ENCODE data around the gene SLC25A29.

Gene SLC25A29

DNA sequence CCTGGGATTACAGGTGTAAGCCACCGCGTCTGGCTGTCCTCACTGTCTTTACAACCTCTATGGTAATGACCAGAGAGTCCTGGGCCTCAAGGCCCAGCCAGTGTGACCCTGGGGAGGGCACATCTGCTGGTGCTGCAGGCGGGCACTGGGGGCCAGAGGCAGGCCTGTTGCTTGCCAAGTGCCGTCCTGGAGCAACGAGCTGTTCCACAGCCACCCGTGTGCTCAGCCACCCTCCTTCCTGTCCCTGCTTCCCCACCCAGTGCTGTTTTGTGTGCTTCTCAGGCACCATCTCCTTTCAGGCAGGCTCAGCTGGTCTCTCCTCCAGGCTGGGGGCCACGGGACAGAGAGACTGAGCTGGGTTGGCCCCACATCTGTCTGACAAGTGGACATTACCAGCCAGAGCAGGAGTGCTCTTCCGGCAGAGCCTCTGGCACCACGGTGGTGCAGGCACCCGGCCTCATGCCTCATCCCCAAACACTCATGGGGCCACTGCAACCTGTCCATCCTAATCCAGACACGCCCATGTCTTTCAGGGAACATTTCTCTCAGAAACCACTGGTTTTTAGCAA is 25.9 kb upstream of the SLC25A29 start:
- no peak for DNase-seq (ENCODE audit: low spot score)

DNA sequence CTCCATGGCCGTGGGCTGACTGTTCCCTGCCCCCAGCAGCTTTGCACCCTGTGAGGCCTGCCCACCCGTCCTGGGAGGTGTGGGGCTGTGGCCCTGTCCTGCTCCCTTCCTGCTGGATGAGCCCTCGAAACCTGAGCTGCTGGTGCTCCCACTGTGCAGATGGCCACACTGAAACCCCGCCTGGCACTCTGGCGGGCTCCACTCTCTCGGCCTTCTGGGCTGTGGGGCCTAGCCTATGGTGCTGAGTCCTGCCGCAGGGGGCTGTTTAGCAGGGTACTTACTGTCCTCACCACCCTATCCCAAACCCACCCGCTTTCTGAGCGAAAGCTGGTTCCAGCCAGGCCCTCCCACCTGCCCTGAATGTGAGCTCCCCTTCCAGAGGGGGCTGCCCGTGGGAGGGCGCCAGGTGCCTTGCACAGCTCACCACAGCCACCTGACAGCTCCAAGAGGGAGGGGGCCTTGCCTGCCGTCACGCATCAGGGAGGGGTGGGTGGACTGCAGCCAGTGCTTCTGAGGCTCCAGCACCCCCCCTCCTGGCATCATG is 24.2 kb upstream of the SLC25A29 start:
- no peak for DNase-seq (ENCODE audit: low spot score)

DNA sequence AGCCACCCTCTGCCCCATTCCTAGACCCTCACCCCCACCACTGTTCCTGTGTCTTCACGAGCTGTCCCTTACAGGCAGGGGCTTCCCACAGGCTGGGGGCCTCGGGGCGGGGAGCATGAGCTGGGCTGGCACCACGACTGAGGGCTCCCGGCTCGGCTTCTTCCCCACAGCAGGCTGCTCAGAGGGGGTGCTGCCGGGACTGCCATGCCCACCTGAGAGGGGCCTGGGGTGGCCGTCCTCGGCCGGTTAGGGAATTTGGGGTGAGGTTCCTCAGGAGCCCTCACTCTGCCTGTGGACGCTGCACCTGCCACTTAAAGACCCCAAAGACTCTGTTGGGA is 23.7 kb upstream of the SLC25A29 start:
- no peak for DNase-seq (ENCODE audit: low spot score)

DNA sequence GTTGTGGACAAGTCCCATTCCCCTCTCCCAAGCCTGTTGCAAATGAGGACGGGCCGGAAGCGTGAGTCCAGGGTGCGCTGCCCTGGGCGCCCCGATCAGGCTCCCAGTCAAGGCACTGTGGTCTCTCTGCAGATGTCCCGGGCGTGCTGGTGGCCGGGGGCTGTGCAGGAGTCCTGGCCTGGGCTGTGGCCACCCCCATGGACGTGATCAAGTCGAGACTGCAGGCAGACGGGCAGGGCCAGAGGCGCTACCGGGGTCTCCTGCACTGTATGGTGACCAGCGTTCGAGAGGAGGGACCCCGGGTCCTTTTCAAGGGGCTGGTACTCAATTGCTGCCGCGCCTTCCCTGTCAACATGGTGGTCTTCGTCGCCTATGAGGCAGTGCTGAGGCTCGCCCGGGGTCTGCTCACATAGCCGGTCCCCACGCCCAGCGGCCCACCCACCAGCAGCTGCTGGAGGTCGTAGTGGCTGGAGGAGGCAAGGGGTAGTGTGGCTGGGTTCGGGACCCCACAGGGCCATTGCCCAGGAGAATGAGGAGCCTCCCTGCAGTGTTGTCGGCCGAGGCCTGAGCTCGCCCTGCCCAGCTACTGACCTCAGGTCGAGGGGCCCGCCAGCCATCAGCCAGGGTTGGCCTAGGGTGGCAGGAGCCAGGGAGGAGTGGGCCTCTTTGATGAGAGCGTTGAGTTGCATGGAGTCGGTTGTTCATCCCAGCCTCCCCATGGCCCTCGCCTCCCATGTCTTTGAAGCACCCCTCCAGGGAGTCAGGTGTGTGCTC is 23.2 kb upstream of the SLC25A29 start:
- no peak for DNase-seq (ENCODE audit: low spot score)

DNA sequence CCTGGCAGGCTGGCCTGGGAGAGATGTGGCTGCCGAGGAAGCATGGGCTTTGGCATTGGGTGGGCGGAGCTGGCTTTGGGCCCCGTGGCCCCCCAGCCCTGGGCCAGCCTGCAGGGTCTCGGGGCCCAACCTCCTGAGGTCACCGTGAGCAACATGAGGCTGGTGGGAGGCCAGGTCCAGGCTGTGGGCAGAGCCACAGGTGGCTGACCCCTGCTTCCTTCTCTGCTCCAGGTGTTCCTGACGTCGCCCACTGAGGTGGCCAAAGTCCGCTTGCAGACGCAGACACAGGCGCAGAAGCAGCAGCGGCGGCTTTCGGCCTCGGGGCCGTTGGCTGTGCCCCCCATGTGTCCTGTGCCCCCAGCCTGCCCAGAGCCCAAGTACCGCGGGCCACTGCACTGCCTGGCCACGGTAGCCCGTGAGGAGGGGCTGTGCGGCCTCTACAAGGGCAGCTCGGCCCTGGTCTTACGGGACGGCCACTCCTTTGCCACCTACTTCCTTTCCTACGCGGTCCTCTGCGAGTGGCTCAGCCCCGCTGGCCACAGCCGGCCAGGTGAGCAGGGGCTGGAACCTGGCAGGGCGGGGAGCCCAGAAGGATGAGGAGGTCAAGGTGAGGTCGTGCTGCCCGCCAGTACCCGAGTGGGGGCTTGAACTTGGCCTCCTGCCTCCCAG is 22.4 kb upstream of the SLC25A29 start:
- DNase-seq (ENCODE audit: low spot score): no peak

DNA sequence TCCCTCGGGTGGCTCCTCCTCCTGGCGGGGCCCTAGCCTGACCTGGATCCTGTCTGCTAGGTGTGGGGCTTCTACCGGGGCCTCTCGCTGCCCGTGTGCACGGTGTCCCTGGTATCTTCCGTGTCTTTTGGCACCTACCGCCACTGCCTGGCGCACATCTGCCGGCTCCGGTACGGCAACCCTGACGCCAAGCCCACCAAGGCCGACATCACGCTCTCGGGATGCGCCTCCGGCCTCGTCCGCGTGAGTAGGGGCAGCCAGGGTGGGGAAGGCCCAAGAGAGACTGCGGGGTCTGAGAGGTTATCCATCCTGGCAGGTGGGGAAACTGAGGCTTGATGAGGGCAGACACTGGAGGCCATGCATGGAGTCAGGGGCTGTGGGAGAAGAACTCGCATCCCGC is 20.9 kb upstream of the SLC25A29 start:
- DNase-seq (ENCODE audit: low spot score): no peak

DNA sequence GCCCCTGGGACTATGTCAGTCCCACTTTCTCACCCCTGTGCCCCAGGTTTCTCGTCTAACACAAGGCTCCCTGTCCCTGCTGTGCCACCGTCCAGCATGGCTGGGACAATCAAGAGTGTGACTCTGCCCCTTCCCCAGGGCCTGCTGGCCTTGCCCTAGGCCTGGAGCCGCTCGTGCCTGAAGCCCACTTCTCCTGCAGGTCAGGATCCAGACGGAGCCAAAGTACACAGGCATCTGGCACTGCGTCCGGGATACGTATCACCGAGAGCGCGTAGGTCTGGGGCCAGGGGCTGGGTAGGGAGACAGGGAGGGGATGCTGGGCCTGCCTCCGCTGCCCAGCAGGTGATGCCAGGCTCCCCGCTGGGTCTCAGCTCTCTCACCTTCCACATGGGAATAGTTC is 19.7 kb upstream of the SLC25A29 start:
- DNase-seq (ENCODE audit: low spot score): no peak

DNA sequence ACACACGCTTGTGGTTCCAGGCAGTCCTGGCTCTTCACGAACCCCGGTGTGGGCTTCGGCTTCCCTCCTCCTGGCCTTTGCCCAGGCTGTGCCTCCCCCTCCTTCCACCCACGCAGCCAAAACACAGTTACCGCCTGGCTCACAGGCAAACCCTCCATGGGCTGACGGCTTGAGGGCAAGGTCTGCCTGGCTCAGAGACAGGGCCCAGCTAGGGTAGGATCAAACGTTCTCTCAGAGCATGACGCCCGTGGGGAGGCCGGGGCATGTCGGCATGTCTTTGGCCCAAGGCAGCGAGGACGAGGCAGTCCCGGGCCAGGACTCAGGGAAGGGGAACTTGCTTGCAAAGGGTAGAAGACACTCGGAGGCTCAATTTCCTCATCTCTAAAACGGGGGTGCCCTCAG is 19.0 kb upstream of the SLC25A29 start:
- DNase-seq (ENCODE audit: low spot score): no peak

DNA sequence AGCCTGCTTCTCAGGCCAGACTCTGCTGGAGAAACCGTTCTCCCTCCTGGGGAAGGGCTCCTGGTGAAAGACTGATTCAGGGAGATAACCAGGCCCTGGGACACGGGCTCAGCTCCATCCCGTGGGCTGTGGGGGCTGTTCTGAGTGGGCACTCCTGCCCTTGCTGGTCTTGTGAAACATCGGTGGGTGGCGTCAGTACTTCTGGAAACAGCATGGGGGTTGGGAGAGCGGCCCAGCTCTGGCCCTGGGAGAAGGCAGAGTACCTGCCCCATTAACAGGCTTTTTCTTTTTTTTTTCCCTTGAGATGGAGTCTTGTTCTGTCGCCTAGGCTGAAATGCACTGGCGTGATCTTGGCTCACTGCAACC is 17.7 kb upstream of the SLC25A29 start:
- DNase-seq (ENCODE audit: low spot score): no peak

DNA sequence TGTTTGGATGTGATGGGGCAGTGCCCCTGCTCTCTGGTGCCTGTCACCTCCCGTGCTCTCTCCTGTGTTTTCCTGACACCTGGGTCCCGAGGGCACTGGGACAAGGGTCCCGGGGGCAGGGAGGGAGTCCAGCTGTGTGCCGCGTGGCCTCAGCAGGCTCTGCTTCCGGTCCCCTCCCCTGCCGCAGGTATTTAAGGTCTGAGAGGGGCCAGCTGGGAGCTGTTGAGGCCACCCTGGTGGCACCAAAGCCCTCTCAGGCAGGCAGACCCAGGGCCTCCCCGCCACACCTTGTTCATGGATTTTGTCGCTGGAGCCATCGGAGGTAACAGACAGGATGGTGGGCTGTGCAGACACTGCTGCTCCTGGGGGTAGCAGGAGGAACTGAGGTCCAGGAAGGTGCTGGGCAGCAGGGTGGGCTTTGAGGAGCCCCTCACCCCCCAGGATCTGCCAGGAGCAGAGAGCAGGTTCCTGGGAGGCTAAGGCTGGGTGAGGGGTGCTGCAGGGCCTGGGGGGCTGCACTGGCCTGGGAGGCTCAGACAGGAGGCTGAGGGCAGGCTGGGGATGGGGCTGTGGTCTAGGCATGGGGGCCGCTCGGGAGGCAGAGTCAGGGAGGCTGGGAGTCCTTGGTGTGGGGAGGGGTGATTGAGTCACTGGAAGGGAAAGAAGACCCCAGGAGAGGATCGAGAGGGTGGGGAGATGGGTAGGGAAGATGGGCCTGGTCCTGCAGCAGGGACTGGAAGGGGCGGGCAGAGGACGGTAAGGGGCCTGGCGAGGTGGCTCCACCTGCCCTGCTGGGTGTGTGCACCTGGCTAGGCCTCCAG is 17.1 kb upstream of the SLC25A29 start, which contains the start of gene SLC25A47:
TSS of gene SLC25A47 (plus strand) at position 219 of the 821 bp plus-strand sequence. CDS start at position 295, 76 bp downstream.
- no peak for DNase-seq (ENCODE audit: low spot score)

DNA sequence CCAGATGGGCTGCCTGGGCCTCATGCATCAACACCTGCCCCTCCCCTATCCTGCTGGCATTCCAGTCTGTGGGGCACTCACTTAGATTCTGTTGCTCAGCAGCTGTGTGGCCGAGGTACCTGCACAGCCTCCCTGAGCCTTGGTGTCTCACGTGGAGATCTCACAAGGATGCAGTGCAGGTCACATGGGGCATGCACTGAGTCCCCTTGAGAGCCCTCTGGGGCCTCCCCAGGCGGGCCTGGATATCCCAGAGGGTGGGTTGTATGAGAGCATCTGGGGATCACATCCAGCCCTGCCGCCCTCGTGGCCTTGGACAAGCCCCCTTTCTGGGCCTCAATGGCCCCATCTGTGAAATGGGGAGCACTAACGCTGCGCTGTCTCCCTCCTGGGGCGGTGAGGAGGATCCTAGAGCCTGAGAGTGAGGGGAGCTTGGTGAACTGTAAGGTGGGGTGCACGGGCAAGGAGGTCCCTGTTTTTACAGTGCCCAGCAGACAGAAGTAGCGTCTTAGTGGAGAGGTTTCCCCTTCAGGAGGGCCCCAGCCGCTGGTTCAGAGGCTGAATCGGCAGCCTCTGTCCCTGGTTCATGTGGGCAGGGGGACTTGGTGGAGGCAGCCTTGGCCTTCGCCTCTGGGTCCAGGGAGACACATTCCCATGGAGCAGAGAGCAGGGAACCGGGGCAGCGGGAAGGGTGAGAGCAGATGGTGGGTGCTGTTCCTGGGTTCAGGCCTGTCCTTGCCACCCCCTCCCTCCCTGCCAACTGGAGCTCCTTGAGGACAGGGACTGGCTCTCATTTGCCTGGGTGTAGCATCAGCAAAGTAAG is 16.1 kb upstream of the SLC25A29 start:
- no peak for DNase-seq (ENCODE audit: low spot score)

DNA sequence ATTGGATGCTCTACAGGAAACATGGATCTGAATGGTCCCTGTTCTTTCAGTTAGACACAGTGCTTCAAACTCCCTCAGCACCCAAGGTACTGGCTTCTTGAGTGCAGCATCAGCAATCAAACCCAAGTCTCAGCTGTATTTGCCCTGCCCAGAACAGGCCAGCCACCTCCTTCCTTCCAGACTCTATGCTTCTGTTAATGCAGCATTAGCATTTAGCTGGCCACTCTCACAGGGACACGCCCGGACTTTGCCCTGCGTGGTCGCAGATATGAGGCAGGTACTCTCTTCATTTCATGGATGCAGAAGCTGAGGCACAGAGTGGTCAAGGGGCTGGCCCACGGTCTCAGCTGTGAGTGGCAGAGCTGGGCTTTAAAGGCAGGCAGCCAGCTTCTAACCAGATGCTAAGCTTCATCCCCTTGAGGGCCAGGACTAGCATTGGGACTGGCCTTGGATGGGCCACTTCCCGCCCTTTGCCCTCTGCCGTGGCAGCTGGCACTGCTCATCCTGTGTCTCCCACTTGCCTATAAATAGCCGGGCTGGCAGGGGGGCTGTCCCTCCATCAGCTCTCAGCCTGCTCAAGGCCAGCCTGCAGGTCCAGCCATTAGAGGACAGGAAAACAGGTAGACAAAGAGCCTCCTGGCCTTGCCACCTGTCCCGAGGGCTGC is 15.4 kb upstream of the SLC25A29 start:
- no peak for DNase-seq (ENCODE audit: low spot score)

DNA sequence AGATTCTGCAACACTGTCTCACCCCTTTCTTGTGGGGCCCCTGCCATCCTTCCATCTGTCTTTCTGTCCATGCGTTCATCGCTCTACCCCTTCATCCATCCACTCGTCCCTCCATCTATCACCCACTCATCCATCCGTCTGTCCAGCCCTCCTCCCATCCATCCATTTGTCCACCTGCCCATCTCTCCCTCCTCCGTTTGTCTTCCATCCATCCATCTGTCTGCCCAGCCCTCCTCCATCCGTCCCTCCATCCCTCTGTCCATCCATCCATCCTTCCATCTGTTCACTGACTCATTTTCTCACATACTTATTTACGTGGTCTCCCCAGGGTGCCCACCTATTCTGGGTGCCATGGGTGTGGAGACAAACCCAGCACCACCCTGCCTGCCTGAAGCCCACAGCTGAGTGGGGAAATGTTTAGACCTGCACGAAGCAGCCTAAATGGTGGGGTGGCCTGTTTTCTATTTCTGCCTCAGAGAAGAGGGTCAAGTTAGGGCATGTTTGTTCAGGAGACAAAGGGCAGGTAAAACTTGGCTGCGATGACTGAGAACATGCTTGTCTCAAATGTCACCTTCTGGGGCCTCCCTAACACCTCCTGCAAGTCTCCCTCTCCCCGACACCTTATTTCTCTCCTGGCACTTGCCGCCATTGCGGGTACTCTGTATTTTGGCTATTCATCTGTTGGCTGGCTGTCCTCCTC is 14.1 kb upstream of the SLC25A29 start:
- DNase-seq (ENCODE audit: low spot score): no peak

DNA sequence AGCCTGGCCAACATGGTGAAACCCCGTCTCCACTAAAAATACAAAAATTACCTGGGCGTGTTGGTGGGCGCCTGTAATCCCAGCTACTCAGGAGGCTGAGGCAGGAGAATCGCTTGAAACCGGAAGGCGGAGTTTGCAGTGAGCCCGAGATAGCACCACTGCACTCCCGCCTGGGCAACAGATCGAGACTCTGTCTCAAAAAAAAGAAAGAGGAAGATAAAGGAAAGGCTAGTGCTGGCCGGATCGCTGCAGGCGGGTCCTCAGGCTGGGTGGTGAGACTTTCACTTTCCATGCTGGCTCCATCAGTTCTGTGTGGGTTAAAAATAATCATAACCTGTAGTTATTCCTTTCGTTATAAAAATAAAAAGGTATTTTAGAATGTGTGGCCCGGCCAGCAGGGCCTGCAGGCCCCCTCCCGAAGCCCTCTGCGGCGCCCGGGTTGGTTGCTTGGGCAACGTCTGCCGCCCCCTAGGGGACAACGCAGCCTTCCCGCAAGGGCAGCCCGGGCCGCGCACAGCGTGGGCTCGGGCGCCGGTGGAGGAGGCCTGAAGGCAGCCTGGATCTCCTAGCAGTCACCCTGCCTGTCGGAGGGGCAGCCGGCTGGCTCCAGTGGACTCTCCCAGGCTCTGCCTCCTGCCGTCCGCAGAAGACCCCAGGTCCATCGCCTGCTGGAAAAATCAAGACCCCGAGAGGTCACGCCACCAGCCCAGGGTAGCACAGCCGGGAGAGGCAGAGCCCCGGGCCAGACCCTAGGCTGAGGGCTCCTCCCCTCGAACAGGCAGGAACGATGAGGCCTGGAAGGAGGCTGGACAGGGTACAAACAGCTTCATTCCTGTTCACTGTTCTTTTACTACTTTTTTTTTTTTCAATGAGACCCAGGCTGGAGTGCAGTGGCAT is 11.9 kb upstream of the SLC25A29 start:
- DNase-seq (ENCODE audit: low spot score): peak; percentile 54

DNA sequence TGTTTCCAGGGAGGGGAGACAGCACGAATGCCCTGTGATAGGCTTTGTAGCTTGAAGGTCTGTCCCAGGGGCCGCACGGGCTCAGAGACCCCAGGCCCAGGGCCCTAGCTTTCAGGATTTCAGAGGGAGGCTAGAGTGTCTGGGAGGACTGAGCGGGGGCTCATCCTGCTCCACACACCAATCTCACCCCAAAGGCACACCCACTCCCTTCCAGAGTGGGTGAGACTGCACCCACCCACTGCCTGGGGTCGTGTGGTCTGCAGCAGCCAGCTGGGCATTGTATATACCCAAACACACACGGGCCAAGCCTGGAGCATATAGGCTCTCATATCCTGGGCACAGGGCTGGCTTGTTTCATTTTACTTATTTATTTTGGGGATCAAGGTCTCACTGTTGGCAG is 11.1 kb upstream of the SLC25A29 start:
- DNase-seq (ENCODE audit: low spot score): no peak

DNA sequence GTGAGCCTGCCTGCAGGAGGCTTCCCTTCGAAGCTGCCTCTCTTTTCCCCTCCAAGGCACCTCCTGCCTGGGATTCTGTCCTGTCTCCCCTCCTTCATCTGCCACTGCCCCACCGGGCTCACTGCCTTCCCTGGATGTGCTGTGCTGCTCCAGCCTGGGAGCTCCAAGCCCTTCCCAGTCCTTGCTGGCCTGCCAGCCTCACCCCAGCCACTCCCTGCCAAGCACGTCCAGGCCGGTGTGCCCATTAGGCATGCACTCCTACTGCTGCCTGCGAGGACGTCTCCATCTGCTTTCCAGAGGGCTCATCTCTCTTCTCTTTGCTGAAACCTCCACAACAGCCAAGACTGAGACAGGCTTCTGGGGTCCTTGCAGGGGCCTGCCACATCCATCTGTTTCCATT is 8.5 kb upstream of the SLC25A29 start:
- DNase-seq (ENCODE audit: low spot score): no peak

DNA sequence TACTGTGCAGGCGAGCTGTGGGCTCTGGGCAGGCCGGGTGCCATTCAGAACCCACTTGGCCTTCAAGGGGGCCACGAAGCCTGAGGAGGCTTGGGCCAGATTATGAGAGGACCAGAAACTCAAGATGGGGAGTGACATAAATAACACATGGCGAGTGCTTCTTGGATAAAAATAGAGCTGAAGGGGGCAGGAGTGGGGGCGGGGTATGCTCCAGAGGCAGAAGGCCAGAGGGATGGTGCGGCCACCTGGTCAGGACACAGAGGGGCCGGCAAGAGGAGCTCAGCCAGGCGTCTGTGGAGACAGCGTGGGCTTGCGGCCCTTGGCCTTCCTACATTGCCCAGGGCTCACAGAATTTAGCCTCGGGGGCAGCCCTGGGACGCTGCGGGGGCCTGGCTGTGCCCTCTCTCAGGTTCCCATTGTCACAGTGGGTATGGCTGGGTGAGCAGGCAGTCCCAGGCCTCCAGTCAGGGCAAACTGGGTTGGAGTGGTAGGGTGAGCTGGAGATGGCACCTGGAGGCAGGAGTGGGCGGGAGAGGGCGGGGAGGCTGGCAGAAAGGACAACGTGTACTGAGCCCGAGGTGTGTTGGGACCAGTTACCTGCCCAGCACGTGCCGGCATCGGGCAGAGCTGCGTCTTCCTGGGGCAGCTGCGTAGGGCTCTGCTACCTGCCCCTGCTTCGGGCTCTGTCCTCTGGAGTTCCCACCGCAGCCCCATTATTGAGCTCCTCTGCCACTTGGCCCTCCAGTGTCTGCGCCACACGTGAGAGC is 7.4 kb upstream of the SLC25A29 start:
- DNase-seq (ENCODE audit: low spot score): no peak

DNA sequence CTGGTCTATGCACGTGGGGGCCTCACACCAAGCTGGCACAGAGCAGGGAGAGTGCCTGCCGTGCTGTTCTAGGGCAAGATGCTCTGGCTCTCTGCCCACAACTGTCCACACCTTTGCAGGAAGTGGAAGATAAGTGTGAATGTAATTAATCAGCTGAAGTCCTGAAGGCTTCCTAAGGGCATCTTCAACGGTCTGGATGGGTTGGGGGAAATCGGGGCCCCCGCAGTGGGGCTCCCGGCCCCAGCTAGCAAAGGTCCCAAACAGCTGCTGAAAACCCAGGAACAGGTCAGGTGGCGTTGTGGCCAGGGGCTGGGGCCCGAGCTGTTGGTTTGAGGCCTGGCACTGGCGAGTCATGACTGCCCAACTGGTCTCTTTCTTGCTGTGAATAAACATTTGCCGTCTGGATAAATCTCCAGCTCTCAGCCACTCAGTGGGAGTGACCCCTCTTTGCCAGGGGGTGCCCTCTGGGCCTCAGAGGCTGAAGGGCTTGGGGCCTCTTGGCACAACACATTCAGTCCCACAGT is 6.7 kb upstream of the SLC25A29 start:
- no peak for DNase-seq (ENCODE audit: low spot score)

Data from CD4-positive, alpha-beta T cell treated with Interleukin-6 at 100 ng/mL for 8 hours (primary cell).